Measurements from ENCODE around the gene PGBD5.

DNA sequence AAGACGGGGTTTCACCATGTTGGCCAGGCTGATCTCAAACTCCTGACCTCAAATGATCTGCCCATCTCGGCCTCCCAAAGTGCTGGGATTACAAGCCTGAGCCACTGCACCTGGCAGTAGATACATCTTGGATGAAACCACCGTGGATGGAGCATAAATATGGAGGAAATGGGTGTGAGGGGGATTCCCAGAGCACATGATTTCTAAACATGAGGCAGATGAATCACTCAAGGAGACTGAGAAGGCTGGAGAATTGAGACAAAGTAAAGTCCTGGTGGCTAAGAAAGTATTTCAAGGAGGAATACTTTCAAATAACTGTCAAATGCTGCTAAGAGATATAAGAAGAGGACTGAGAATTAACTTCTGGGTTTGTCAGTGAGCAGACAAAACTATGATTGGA lies 5.4 kb upstream of the PGBD5 start:
- TF ChIP-seq SNAI2 (CRISPR knock-in tag; IDR thresholded peaks at IDR 0.05) (no peak), ZFP3 (CRISPR knock-in tag; IDR thresholded peaks at IDR 0.05) (no peak), PPARA (CRISPR knock-in tag; IDR thresholded peaks at IDR 0.05; ENCODE audit: borderline replicate concordance) (no peak), OSR1 (CRISPR knock-in tag; IDR thresholded peaks at IDR 0.05) (no peak), RARB (CRISPR knock-in tag; IDR thresholded peaks at IDR 0.05) (no peak), ZNF8 (CRISPR knock-in tag; IDR thresholded peaks at IDR 0.05) (no peak), ESRRG (CRISPR knock-in tag; IDR thresholded peaks at IDR 0.05) (no peak), ZNF70 (CRISPR knock-in tag; IDR thresholded peaks at IDR 0.05) (no peak), BACH2 (CRISPR knock-in tag; IDR thresholded peaks at IDR 0.05; ENCODE audit: borderline replicate concordance) (no peak)
- TF ChIP-seq, protein P1, sequence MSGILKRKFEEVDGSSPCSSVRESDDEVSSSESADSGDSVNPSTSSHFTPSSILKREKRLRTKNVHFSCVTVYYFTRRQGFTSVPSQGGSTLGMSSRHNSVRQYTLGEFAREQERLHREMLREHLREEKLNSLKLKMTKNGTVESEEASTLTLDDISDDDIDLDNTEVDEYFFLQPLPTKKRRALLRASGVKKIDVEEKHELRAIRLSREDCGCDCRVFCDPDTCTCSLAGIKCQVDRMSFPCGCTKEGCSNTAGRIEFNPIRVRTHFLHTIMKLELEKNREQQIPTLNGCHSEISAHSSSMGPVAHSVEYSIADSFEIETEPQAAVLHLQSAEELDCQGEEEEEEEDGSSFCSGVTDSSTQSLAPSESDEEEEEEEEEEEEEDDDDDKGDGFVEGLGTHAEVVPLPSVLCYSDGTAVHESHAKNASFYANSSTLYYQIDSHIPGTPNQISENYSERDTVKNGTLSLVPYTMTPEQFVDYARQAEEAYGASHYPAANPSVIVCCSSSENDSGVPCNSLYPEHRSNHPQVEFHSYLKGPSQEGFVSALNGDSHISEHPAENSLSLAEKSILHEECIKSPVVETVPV (CRISPR knock-in tag; IDR thresholded peaks at IDR 0.05), result no peak
- TF ChIP-seq, protein P2, sequence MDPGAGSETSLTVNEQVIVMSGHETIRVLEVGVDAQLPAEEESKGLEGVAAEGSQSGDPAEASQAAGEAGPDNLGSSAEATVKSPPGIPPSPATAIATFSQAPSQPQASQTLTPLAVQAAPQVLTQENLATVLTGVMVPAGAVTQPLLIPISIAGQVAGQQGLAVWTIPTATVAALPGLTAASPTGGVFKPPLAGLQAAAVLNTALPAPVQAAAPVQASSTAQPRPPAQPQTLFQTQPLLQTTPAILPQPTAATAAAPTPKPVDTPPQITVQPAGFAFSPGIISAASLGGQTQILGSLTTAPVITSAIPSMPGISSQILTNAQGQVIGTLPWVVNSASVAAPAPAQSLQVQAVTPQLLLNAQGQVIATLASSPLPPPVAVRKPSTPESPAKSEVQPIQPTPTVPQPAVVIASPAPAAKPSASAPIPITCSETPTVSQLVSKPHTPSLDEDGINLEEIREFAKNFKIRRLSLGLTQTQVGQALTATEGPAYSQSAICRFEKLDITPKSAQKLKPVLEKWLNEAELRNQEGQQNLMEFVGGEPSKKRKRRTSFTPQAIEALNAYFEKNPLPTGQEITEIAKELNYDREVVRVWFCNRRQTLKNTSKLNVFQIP (CRISPR knock-in tag; IDR thresholded peaks at IDR 0.05; ENCODE audit: borderline replicate concordance, low read depth), result no peak
- TF ChIP-seq, protein P3, sequence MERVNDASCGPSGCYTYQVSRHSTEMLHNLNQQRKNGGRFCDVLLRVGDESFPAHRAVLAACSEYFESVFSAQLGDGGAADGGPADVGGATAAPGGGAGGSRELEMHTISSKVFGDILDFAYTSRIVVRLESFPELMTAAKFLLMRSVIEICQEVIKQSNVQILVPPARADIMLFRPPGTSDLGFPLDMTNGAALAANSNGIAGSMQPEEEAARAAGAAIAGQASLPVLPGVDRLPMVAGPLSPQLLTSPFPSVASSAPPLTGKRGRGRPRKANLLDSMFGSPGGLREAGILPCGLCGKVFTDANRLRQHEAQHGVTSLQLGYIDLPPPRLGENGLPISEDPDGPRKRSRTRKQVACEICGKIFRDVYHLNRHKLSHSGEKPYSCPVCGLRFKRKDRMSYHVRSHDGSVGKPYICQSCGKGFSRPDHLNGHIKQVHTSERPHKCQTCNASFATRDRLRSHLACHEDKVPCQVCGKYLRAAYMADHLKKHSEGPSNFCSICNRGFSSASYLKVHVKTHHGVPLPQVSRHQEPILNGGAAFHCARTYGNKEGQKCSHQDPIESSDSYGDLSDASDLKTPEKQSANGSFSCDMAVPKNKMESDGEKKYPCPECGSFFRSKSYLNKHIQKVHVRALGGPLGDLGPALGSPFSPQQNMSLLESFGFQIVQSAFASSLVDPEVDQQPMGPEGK (CRISPR knock-in tag; IDR thresholded peaks at IDR 0.05; ENCODE audit: borderline replicate concordance), result no peak

All from SK-N-SH treated with all-trans-retinoic acid at 6 μM for 48 hours (cell line).